IPS-NIHi7 (cell line): ENCODE measurements around the gene FOXC2.
A peak's percentile ranks its signal among the peaks of the same experiment; 100 is the strongest.

ENCODE experiments used
- DNase-seq: peaks from one replicate; pipeline ENCODE4 v3.0.0; 2012; ENCODE audit warnings: mixed read lengths; ENCODE audit errors: extremely low spot score

Gene FOXC2

DNA sequence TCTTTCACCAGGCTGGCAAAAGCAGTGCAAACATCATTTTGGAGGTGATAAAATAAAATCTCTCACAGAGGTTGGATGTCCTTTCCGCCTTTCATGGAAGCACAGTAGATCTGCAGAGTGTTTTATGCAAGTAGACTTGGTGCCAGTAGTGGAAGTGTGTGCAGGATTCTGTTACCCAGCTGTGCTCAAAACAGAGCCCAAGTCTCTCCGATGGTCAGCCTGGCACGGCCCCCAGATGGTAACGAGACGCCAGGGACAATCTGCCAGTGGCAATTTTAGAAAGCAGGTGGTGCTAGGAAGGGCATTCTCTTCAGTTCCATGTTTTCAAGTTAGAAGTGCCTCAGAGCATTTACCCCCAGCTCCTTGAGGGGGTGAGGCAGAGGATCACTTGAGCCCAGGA lies 10.1 kb upstream of the FOXC2 start:
- no peak for DNase-seq

DNA sequence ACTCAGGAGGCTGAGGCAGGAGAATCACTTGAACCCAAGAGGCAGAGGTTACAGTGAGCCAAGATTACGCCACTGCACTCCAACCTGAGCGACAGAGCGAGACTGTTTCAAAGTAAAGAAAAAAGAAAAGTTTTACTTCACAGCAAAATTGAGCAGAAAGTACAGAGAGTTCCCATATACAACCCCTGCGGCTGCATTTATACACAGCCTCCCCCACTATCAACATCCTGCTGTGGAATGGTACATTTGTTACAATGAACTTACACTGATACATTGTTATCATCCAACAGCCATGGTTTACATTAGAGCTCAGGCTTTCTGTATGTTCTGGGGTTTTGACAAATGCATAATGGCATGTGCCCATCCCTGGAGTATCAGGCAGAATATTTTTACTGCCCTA lies 9.0 kb upstream of the FOXC2 start:
- DNase-seq: no peak

DNA sequence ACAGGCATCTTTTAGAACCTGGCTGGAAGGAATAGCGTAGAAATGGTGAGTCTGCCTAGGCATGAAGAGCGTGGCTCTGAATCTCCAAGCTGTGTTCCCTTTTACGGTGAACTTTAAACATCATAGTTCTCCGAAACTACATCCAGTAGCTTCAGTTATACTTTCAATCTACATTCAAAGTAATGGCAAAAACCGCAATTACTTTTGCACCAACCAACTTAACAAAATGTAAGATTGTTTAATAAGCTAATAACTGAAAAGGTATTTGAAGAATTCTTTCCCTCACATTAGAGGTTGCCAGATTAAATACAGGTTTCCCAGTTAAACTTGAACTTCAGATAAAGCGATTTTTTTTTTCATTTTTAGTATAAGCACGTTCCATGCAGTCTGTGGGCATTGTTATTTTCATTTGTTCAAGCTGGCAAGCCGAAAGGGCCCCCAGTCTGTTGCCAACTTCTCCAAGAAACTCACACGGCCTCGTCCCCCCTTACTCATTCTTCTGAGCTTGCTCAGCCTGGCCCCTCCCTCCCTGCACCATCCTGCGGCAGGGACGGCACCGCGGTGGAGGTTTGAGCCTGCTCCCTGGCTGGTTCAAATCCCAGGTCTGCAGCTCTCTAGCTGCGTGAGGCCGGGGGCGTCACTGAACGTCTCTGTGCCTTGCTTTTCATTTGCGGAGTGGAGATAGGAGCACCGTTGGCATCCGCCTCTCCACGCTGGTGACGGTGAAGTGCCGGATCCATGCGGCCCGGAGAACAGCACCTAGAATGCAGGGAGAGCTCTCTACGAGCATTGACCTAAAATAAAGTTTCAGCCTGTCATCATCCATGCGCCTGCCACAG lies 8.1 kb upstream of the FOXC2 start:
- DNase-seq: no peak

DNA sequence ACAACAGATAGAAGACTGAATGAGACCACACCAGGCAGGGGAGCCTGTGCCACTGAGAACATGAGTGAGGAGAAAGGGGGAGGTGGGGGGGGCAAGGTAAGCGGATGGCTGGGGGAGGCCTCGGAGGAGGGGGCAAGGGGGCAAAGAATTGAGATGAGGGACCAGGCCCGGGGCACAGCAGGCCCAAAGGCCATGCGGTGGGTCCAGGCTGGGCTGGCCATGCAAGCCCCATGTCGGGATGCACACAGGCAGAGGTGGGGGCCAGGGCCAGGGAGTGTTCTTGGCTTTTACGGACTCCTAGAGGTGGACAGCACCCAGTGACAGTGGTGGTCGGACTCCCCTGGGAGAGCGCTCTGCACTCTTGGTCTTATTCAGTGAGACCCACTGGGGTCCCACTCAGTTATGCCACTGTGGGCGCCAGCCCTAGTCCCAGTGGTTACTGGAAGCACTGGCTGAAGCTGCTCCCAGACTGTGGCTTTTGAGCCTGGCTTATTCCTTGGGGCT lies 6.8 kb upstream of the FOXC2 start:
- no peak for DNase-seq

DNA sequence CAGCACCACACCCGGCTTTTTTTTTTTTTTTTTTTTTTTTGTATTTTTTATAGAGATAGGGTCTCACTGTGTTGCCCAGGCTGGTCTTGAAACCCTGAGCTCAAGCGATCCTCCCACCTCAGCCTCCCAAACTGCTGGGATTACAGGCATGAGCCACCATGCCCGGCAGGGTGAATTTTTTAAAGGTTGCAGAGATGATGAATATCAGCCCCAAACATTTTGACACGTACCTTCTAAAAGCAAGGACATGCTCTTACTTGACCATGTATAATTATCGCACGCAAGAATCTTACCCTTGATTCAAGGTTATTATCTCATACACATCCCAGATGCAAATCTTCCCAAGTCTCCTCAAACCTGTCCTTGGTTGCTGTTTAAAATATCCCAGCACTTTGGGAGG lies 4.3 kb upstream of the FOXC2 start:
- no peak for DNase-seq

DNA sequence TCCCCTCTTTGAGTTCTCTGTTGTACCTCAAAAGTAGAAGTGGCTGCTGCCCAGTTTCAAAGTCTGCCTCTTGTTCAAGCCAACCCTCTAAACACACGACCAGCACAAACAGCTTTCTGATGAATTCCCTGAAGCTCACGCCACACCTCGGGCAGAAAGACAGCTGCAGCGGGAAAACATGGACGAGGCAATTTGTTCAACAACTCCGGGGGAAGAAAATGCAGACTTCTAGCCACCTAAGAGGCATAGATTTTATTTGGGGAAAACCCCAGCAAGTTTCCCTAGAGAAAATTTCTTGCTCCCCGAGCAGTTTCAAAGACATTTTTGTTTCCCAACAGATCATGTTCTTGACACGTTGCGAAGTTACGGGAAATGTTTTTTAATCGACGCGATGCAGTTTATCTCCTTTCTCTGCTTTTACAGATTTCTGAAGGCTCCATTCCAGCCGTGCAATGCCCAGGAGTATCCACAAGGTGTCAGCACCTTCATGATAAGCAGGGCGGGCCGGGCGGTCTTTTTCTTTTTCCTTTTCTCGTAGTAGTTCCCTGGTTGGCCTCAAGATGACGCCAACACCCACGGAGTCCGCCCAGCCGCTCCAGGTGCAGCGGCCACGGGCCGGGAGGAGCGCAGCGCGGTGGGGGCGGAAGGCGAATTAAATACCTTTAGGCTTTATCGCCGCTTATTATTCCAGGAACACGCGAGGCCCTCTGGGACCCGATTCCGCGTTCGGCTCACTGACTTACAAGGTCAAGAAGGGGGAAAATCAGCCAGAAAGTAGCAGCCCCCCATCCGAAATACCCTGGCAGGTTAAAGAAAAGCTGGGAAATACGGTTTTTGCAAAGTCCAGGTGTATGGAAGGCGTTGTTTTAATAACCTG lies 2.9 kb upstream of the FOXC2 start:
- DNase-seq: peak; percentile 75

DNA sequence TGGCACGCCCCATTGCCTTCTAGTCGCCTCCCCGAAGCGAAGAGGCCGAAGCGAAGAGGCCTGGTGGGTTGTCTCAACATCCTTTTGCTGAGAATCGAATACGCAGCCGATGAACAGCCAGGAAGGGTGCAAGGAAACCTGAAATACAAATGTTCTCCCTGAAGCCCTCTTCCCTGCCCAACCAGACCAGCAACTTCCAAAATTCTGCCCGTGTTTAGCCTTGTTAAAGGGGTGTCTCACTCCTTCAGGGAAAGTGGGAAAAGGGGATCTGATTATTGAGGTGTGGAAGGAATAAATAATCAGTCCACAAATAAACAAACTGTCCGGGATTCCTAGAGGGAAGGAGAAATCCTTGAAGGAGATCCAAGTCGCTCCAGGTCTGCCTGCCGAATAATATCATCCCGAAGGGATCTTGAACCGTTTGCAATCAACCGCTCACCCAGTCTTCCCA lies 1.4 kb upstream of the FOXC2 start:
- no peak for DNase-seq

DNA sequence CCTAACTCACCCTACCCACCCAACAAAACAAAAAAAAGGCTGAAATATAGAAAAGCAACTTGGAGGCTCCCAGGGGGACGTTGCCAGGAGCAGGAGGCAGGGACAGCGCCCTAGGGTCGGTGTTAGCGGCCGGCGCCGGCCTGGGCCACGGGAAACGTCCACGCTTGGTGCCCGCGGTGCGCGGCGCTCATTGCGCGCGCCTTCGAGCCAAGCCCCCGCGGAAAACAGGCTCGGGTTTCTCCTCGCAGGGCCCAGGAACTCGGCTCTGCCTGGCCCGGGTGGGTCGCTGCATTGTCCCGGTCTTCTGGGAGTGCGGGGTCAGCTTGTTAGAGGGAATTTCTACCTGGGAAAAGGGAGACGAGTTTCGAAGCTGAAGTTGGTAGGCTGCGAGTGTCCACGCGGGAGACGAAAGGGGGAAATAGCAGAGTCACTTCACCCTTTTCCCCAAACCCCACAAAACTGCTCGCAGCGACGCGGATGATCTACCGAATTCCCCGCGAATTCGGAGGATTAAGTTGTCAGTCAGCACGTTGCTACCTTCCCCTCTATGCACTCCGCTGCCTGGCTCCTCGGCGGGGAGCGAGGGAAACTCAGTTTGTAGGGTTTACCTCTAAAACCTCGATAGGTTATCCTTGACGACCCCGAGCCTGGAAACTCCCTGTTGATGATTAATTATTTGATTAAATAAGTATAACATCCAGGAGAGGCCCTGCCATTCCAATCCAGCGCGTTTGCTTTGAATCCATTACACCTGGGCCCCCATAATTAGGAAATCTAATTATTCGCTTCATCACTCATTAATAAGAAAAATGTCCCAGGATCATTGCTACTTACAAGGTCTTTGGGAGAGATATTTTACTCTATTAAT lies 751 bp upstream of the FOXC2 start:
- DNase-seq: no peak

DNA sequence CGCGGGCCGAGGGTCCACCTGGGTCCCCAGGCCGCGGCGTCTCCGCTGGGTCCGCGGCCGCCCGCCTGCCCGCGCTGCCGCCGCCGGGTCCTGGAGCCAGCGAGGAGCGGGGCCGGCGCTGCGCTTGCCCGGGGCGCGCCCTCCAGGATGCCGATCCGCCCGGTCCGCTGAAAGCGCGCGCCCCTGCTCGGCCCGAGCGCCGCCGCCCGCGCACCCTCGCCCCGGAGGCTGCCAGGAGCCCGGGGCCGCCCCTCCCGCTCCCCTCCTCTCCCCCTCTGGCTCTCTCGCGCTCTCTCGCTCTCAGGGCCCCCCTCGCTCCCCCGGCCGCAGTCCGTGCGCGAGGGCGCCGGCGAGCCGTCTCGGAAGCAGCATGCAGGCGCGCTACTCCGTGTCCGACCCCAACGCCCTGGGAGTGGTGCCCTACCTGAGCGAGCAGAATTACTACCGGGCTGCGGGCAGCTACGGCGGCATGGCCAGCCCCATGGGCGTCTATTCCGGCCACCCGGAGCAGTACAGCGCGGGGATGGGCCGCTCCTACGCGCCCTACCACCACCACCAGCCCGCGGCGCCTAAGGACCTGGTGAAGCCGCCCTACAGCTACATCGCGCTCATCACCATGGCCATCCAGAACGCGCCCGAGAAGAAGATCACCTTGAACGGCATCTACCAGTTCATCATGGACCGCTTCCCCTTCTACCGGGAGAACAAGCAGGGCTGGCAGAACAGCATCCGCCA lies 504 bp downstream of the FOXC2 start:
- no peak for DNase-seq

DNA sequence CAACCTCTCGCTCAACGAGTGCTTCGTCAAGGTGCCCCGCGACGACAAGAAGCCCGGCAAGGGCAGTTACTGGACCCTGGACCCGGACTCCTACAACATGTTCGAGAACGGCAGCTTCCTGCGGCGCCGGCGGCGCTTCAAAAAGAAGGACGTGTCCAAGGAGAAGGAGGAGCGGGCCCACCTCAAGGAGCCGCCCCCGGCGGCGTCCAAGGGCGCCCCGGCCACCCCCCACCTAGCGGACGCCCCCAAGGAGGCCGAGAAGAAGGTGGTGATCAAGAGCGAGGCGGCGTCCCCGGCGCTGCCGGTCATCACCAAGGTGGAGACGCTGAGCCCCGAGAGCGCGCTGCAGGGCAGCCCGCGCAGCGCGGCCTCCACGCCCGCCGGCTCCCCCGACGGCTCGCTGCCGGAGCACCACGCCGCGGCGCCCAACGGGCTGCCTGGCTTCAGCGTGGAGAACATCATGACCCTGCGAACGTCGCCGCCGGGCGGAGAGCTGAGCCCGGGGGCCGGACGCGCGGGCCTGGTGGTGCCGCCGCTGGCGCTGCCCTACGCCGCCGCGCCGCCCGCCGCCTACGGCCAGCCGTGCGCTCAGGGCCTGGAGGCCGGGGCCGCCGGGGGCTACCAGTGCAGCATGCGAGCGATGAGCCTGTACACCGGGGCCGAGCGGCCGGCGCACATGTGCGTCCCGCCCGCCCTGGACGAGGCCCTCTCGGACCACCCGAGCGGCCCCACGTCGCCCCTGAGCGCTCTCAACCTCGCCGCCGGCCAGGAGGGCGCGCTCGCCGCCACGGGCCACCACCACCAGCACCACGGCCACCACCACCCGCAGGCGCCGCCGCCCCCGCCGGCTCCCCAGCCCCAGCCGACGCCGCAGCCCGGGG lies 1.3 kb downstream of the FOXC2 start:
- DNase-seq: peak; percentile 30

DNA sequence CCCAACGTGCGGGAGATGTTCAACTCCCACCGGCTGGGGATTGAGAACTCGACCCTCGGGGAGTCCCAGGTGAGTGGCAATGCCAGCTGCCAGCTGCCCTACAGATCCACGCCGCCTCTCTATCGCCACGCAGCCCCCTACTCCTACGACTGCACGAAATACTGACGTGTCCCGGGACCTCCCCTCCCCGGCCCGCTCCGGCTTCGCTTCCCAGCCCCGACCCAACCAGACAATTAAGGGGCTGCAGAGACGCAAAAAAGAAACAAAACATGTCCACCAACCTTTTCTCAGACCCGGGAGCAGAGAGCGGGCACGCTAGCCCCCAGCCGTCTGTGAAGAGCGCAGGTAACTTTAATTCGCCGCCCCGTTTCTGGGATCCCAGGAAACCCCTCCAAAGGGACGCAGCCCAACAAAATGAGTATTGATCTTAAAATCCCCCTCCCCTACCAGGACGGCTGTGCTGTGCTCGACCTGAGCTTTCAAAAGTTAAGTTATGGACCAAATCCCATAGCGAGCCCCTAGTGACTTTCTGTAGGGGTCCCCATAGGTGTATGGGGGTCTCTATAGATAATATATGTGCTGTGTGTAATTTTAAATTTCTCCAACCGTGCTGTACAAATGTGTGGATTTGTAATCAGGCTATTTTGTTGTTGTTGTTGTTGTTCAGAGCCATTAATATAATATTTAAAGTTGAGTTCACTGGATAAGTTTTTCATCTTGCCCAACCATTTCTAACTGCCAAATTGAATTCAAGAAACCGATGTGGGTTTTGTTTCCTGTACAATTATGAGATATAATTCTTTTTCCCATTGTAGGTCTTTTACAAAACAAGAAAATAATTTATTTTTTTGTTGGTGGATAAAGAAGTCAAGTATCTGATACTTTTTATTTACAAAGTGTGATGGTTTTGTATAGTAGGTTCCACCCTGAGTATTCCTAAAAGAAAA lies 2.3 kb downstream of the FOXC2 start:
- no peak for DNase-seq

DNA sequence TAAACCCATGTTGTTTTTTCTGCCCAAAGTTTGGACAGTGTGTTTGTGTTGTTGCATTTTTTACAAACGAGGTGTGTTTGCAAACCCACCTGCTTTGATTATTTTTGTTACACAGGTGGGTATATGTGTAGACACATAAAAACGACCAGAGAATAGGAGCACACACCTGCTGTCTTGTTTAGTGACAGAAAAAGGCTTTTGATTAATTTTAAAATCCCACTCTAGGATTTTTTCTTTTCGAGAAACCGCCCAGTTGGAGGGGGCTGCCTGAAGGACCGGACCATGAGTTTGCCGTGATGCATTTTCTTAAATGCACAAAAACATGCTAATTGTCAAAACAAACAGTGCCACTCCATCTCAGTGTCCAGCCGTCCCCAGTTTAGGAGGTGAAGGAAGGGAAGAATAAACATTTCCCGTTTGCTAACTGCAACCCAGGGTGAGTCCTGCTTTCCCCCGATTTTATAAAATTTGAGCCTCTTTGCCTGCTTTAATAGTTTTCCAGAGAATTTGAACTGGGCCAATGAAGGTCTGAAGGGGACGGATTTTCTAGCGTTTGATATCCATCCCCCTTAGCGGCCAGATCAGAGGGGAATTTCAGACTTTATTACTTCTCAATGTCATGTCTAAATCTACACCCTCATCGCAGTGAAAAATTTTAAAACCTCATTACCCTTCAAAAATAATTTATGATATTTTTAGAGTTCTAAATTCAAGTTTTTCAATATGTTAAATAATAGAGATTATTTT lies 3.2 kb downstream of the FOXC2 start:
- no peak for DNase-seq

DNA sequence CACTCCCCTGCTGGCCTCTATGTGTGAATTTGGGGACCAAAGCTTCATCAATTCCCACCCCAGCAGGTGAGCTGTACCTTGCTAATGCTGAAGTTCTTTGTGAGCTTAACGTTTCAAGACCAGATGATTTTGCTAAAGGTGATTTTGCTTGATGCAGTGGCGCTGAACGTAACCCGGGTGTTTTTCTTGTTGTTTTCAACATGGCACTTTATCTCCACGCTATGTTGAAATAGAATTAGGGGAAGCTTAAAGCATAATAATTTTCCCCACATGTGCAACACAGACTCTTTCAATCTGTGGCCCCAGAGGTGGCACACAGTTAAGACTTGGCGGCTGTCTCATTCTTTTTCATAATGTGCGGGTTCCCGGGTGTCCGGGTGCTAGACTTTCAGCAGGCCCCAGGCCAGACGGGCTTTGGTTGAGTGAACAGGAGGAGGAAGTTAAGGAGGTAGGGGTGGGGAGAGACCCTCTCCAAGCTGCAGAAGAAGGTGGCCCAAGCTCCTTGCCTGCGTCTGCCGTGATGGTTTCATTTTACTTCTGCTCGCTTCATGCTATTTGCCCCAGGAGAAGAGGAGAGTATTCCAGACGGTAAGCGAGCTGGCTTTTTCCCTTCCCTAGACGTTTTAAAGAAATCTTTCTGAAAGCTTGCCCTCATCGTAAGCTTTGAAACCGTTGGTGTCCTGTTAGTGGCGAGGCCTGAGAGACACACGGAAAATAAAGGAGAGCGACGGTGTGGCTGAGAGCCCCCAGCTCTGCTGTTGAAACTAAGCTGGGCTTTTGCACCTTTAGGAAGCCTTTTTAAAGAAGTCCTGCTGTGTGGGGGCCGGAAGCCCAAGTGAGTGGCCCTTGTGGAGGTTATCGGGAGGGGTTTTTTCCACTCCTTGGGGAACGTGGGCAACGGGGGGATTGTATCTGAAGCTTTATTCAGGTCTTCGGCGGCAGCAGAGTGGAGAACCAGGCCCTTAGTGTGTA lies 4.2 kb downstream of the FOXC2 start:
- DNase-seq: no peak

DNA sequence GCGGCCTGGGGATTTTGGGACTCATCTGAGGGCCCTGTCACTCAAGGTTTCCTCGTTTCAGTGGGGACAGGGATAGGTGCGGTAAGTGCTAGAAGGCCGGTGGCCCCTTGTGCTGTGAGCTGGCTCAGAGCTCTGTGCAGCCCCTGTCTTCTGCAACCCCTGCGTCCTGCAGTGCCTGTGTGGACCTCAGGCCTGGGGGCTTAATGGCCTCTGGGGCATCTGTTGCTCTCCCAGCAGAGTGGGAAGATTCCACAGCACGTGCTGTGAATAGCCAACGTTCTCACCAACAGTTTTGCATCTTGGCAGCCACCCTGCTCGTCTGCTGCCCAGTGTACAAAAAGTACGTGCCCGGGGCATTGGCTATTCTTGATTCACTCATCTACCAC lies 4.9 kb downstream of the FOXC2 start:
- no peak for DNase-seq

DNA sequence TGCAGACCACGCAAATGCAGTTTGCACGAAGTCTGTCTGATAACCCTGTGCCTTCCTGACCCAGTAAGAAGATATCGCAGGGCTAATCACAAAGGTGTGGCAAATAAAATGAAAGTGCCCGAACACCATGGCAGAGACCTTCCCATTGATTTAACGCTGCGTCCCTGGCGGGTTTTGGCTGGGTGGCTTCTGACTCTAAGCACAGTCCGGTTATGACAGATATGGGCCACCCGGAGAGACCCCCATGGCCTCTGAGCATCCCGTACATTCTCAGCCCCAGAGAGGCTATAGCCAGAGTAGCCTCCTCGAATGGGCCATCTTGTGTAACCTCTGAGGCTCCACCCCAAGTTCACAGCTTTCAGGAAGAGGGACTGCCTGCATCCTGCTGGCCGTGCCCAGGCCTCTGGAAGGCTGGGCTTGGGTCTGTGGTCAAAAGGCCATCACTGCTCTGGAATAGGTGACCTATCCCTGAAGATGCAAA lies 5.5 kb downstream of the FOXC2 start:
- DNase-seq: no peak

DNA sequence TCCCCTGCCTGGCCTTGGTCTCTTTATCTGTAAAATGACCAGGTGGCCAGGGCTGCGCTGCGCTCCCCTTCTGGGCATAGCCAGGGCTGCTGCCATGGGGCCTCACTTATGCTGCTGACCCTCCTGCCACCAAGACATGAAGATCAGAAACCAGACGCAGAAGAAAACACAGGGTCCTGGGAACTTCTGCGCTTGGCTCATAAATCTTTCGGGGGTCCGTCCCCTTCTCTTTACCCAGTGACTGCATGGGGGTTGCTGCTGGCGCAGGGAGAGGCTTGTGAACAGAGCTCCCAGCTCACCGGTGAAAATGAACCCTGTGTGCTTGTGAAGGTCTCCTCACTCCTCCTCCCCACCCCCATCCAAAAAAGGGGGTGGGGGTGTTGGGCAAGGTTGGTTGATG lies 6.0 kb downstream of the FOXC2 start:
- DNase-seq: no peak

DNA sequence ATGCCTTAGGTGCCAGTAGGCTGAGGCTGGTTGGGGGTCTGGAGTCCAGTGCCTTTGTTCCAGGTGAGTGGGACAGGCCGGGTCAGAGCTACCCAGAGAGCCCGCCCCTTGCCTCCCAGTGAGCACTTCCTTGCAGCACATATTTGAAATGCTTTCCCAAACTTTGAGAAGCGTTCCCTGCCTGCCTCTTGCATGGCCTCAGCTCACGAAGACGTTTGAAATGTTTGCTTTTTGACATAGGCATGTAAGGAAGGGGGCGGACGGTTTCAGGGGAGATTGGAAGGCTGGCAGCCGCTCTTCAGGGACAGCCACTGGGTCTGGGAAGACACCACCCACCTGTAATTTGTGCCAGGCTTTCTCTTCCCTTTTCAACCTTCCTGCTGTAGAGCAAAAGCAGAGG lies 6.6 kb downstream of the FOXC2 start:
- no peak for DNase-seq
